Measurements from ENCODE around the gene BMP5. TPM values are rescaled to one million over a fixed set of nuclear protein-coding genes. Genes with fewer than 3 reads are reported as not detected.

BMP5 gene
- polyA plus RNA-seq, 1 donor from 2014 or later = 0.14 TPM

- H3K4me2 ChIP-seq (ENCODE audit: low read length) = no peak overlapping the region
- no peaks in the 10 kb centered on the region for H3K27me3 ChIP-seq (ENCODE audit: insufficient read depth, low read depth, low read length)
- H4K20me1 ChIP-seq (ENCODE audit: insufficient read depth) = no peaks in the 10 kb centered on the region
- H3K27ac ChIP-seq (ENCODE audit: low read length) = no peak overlapping the region
- H3K9me2 ChIP-seq (ENCODE audit: insufficient read depth, low read length) = no peaks in the 10 kb centered on the region
- no peak overlapping the region for H2AFZ ChIP-seq (ENCODE audit: low read depth, low read length)
- H3K36me3 ChIP-seq (ENCODE audit: insufficient read depth, low read length) = no peaks in the 10 kb centered on the region
- H3K9ac ChIP-seq (ENCODE audit: low read length) = no peak overlapping the region
- no peaks in the 10 kb centered on the region for H3K79me2 ChIP-seq (replicated peaks; ENCODE audit: insufficient read depth, low read length)
- H3F3A ChIP-seq (ENCODE audit: insufficient read depth, low read length, poor library complexity, severe bottlenecking) = no peaks in the 10 kb centered on the region
- peaks cover 3% of the 10 kb centered on the region for H3K9me3 ChIP-seq (ENCODE audit: low read length)
- no peak for TF ChIP-seq MXI1 (conservative IDR thresholded peaks at IDR 0.05; ENCODE audit: poor library complexity, severe bottlenecking)
- TF ChIP-seq TAF1 (IDR thresholded peaks at IDR 0.05; ENCODE audit: low read depth) = no peak
- no peak for TF ChIP-seq EP300 (conservative IDR thresholded peaks at IDR 0.05; ENCODE audit: poor library complexity, severe bottlenecking)
- no peak for TF ChIP-seq EZH2 (IDR thresholded peaks at IDR 0.05; ENCODE audit: borderline replicate concordance, insufficient read depth, low read length, poor library complexity, severe bottlenecking)
- TF ChIP-seq CTCF (IDR thresholded peaks at IDR 0.05; ENCODE audit: poor library complexity, severe bottlenecking) = no peak
- no peak for TF ChIP-seq REST (IDR thresholded peaks at IDR 0.05; ENCODE audit: borderline replicate concordance)
- H3K4me3 ChIP-seq (ENCODE audit: low read length) = no peak overlapping the region
Measured at GRCh38 chr6:55839080-55839479, 36.3 kb downstream of the BMP5 start.

- no peaks in the 10 kb centered on the region for H3F3A ChIP-seq (ENCODE audit: insufficient read depth, low read length, poor library complexity, severe bottlenecking)
- H3K9ac ChIP-seq (ENCODE audit: low read length) = no peak overlapping the region
- H3K4me3 ChIP-seq (ENCODE audit: low read length) = no peak overlapping the region
- no peaks in the 10 kb centered on the region for H3K79me2 ChIP-seq (replicated peaks; ENCODE audit: insufficient read depth, low read length)
- no peaks in the 10 kb centered on the region for H3K27me3 ChIP-seq (ENCODE audit: insufficient read depth, low read depth, low read length)
- peaks cover 3% of the 10 kb centered on the region for H3K9me3 ChIP-seq (ENCODE audit: low read length)
- H3K4me2 ChIP-seq (ENCODE audit: low read length) = no peak overlapping the region
- no peaks in the 10 kb centered on the region for H3K36me3 ChIP-seq (ENCODE audit: insufficient read depth, low read length)
- H3K27ac ChIP-seq (ENCODE audit: low read length) = no peak overlapping the region
- TF ChIP-seq CTCF (IDR thresholded peaks at IDR 0.05; ENCODE audit: poor library complexity, severe bottlenecking) (no peak), MXI1 (conservative IDR thresholded peaks at IDR 0.05; ENCODE audit: poor library complexity, severe bottlenecking) (no peak), EP300 (conservative IDR thresholded peaks at IDR 0.05; ENCODE audit: poor library complexity, severe bottlenecking) (no peak), EZH2 (IDR thresholded peaks at IDR 0.05; ENCODE audit: borderline replicate concordance, insufficient read depth, low read length, poor library complexity, severe bottlenecking) (no peak), TAF1 (IDR thresholded peaks at IDR 0.05; ENCODE audit: low read depth) (no peak), POLR2AphosphoS5 (IDR thresholded peaks at IDR 0.05) (no peak), SMC3 (conservative IDR thresholded peaks at IDR 0.05; ENCODE audit: poor library complexity) (no peak), REST (IDR thresholded peaks at IDR 0.05; ENCODE audit: borderline replicate concordance) (no peak), RAD21 (conservative IDR thresholded peaks at IDR 0.05) (no peak)
- H3K9me2 ChIP-seq (ENCODE audit: insufficient read depth, low read length) = no peaks in the 10 kb centered on the region
- H4K20me1 ChIP-seq (ENCODE audit: insufficient read depth) = no peaks in the 10 kb centered on the region
- no peak overlapping the region for H2AFZ ChIP-seq (ENCODE audit: low read depth, low read length)
Measured at GRCh38 chr6:55836945-55837344, 38.4 kb downstream of the BMP5 start.
